GM18507 (cell line): ENCODE measurements around the gene CTTN.

Source experiments
- DNase-seq: peaks from one replicate; pipeline ENCODE4 v3.0.0; 2011; ENCODE audit warnings: low read depth; ENCODE audit not compliant: insufficient read length; ENCODE audit errors: extremely low spot score
- FAIRE-seq: peaks from 2 replicates; lab custom pipeline; 2011; peaks lifted over from hg19 to GRCh38; lab: Jason Lieb, UNC

Gene CTTN

DNA sequence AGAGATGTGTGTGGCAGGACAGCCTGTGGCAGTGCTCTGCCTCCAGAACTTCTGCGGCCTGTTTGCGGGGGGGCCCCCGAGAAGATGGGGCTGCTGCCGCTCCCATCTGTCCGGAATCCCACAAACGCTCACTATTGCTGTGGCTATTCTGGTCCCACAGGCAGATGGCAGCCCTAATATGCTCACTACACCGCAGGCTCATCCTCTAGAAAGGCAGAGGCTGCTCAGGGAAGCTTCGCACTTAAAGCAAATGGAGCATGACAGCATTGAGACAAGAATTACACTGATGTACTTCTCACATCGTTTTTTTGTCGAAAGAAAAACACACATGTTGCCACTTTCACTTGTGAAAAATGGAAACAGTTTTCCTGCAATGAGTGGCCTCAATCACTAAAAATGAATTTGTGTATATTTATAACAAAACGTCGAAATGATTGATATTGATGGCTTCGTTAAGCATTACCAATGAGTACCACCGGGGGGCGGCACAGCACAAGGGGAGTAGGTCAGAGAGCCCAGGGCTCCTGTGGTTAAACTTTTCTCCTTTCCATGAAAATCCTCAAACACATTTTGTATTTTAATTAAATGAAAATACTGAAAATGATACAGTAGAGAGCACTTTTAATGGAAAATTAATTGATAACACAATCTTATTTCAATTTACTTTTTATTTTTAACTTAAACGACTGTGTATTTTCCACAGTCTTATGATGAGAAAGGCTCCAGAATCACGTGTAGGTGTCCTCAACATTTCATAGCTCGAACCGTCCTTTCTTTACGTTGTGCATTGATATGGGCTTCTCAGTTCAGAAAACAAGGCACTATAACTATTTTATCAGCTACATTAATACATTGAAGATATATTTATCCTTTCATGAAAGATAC, 69.1 kb downstream of the CTTN start:
- FAIRE-seq = peak; percentile 51
- no peak for DNase-seq

- FAIRE-seq (no peak), DNase-seq (no peak)
Measured at GRCh38 chr11:70468256-70469195, 70.2 kb downstream of the CTTN start.

- FAIRE-seq (peak; percentile 77), DNase-seq (no peak)
Measured at GRCh38 chr11:70470127-70470526, 71.8 kb downstream of the CTTN start.

- DNase-seq = peak; percentile 26
- peak; percentile 60 for FAIRE-seq
Measured at GRCh38 chr11:70471254-70471653, 72.9 kb downstream of the CTTN start.

DNA sequence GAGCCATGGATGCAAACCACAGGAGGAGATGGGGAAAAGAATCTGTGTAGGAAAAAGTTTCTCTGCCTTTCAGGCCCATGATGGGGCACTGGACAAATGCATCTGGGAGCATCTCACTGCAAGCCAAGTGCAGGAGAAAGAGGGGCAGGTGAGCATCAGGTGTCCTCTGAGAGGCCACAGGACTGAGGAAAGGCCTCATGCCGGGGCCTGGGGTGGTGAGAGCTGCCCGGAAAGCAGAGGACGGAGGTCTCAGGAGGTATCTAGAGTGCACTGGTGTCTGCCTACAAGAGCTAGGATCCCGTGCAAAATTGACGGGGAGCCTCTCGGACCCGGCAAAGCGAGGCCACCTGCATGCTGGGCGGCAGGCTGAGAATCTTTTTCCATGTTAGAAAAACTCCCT, 73.9 kb downstream of the CTTN start:
- no peak for FAIRE-seq
- DNase-seq = no peak

GRCh38 chr11:70473186-70473872, 75.0 kb downstream of the CTTN start:
- FAIRE-seq = no peak
- no peak for DNase-seq

GRCh38 chr11:70473873-70474690, 75.8 kb downstream of the CTTN start:
- DNase-seq (no peak), FAIRE-seq (no peak)

DNA sequence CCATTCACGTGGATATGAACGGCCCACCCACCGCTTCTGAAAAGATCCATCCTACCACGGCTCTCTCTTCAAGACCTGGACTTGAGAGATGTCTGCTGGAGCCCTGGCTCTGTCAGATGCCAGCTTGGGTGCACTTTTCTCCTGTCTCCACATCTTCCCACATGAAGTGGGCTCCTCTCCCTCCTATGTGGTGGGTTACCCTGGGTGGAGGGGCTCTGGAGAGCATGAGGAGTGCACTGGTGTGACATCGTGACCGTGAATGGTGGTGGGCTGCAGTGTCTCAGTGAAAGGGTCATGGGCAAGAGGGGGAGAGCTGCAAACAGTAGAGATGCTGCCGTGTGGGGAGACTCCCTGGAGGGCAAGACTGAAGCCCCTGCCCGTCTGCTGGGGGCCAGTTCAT, 76.4 kb downstream of the CTTN start:
- DNase-seq = no peak
- FAIRE-seq = no peak

GRCh38 chr11:70476669-70477068, 78.3 kb downstream of the CTTN start:
- no peak for FAIRE-seq
- no peak for DNase-seq

- no peak for DNase-seq
- no peak for FAIRE-seq
Measured at GRCh38 chr11:70477176-70477575, 78.8 kb downstream of the CTTN start.

- DNase-seq = no peak
- no peak for FAIRE-seq
Measured at GRCh38 chr11:70477609-70478008, 79.3 kb downstream of the CTTN start.

- DNase-seq (no peak), FAIRE-seq (no peak)
Measured at GRCh38 chr11:70478166-70478890, 80.0 kb downstream of the CTTN start.

DNA sequence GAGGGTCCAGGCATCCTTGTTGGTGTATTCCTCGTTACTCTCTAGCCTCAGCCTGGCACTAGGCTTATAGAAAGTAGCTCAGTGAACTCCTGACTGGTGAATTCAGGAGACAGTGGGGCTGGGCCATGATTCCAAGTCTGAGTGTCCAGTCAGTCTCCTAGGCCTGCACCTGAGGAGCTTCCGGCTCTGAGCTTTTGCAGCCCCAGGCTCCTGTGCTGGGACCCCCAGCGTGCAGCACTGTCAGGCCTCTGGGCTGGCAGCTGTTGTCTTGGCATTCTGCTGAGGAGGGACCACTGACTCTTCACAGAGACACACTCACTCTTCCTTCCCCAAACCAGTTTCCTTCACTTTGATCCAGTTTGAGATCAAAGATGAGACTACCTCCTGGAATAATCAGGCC, 82.4 kb downstream of the CTTN start:
- no peak for DNase-seq
- FAIRE-seq = no peak

DNA sequence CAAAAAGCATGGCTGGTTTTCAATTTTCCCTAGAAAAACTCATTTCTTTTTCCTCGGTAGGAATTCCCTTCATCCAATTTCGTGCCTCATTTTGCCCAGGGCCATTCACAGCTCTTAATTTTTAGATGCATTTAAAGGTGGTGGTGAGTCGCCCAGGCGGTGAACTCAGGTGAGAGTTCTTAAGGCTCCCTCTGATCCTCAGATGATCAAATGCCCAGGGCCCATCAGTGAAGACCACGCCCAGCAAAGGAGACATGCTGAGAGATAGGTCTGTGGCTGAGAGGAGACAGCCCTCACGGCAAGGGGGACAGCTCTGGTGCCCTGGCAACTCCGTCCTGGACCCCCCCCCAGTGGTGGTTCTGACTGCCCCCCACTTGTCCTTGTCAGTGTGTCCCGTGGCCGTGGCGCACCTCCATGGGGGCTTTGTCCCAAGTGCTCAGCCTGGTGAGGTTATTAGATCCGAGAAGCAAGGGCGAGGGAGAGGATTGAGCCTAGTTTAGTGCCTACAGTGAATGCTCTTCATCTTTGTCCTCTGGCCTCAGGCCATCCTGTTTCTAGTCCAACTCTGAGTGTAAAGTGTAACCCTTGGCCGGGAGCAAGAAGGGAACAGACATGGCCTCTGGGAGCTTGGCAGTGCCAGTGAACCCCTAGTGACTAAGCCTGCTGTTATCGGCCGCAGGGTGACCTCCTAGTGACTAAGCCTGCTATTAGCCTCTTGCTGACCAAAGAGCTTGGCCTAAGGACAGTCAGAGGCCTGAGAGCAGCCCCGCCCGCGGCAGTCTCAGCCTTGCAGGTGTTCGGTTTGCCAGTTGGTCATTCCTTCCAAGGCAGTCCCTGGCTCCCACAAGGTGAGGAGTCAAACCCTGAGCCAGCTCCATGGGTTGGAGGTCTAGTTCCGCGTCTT, 83.5 kb downstream of the CTTN start:
- DNase-seq (no peak), FAIRE-seq (no peak)

GRCh38 chr11:70482529-70482917, 84.2 kb downstream of the CTTN start:
- no peak for DNase-seq
- FAIRE-seq = no peak

DNA sequence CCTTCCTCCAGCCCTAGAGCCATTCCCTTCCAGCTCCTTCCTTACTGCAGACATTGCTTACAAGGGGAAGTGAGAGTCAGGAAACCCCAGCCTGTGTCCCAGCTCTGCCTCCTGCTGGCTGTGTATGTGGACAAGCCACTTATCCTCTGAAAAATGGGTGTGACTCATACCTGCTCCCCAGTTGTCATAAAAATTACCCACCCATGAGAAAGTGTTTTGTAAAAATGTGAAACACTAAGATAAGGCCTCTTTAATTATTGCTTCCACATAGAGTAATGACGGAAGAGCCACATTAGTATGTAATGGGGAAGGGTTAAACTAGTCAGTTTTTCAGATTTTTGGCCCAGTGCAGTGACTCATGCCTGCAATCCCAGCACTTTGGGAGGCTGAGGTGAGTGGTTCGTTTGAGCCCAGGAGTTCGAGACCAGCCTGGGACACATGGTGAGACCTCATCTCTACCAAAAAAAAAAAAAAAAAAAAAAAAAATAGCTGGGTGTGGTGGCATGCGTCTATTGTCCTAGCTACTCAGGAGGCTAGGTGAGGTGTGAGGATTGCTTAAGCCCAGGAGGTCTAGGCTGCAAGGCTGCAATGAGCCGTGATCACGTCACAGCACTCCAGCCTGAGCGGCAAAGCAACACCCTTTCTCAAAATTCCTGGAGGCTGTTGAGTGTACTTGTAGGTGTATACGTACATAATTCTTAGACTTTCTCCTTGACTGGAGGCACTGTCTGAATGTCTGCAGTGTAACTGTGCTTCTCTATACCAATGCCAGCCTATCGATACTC, 84.9 kb downstream of the CTTN start:
- FAIRE-seq (no peak), DNase-seq (peak; percentile 25)

DNA sequence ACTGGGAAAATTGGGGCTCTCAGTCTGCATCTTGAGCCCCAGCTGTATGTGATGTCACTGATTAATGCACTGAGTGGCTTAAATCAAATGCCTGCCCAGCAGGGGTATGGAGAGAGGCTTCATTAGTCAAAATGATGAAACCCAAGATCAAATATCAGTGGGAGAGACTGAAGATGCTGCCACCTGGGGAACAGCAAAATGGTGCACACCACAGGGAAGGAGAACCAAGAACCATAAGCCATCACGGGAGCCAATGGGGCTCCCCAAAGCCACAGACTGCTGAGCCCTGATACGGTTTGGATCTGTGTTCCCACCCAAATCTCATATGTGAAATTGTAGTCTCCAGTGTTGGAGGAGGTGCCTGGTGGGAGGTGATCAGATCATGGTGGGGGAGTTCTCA, 85.6 kb downstream of the CTTN start:
- FAIRE-seq (no peak), DNase-seq (no peak)
